Transverse colon (tissue), 4 donors: Measurements from ENCODE around the gene ERCC8.

Experiments used
- CTCF ChIP-seq, 5 experiments: fragments of 200-600 bp in 3 of 5; fragments of 450-650 bp in 2 of 5; sonication (generic) in 3 of 5; IDR thresholded peaks; 1 replicate in 2 of 5; 2 replicates in 3 of 5; pipeline ENCODE4 v1.5.1; 2016 to 2017; ENCODE audit warnings: antibody characterized with exemption in 5 of 5, inconsistent platforms in 3 of 5, mild to moderate bottlenecking in 2 of 5, moderate library complexity in 1 of 5
- POLR2AphosphoS5 ChIP-seq, 3 donors: sonication (generic); formaldehyde crosslinking; IDR thresholded peaks; one replicate each; pipeline ENCODE4 v1.6.1; 2016; ENCODE audit warnings: antibody characterized with exemption in 3 of 3

GRCh38 chr5:60992871-60993270, 48.0 kb upstream of the ERCC8 start:
- TF ChIP-seq CTCF (IDR thresholded peaks at IDR 0.05) (no peak), POLR2AphosphoS5 (IDR thresholded peaks at IDR 0.05) (no peak)
